ENCODE data around the gene MROH9.

MROH9 gene

DNA sequence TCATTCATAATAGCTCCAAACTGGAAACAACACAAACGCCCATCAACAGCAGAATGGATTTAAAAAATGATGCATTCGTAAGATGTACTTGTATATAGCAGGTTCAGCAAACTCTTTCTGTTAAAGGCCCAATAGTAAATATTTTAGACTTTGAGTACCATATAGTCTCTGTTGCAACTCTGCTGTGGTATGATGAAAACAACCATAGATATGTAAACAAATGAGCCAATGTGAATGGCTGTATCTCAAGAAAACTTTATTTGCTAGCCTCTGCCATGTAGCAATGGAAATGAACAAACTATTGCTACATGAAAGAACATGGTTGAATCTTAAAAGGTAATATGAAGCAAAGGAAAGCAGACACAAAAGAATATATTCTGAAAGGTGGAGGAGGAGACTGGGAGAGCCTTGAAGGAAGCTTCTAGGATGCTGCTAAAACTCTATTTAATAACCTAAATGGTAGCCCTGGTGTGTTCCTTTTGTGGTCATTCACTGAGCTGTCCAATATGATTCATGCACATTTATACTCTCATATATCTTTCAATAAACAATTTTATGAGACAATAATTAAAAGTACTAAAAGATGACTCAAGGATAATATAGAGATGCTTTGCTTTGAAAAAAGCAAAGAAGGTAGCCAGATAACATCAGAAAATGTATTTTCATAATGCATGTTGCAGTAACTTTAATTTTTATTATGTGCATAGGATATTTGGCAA is 126.2 kb downstream of the MROH9 start:
- TF ChIP-seq, protein P1, sequence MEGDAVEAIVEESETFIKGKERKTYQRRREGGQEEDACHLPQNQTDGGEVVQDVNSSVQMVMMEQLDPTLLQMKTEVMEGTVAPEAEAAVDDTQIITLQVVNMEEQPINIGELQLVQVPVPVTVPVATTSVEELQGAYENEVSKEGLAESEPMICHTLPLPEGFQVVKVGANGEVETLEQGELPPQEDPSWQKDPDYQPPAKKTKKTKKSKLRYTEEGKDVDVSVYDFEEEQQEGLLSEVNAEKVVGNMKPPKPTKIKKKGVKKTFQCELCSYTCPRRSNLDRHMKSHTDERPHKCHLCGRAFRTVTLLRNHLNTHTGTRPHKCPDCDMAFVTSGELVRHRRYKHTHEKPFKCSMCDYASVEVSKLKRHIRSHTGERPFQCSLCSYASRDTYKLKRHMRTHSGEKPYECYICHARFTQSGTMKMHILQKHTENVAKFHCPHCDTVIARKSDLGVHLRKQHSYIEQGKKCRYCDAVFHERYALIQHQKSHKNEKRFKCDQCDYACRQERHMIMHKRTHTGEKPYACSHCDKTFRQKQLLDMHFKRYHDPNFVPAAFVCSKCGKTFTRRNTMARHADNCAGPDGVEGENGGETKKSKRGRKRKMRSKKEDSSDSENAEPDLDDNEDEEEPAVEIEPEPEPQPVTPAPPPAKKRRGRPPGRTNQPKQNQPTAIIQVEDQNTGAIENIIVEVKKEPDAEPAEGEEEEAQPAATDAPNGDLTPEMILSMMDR (IDR thresholded peaks at IDR 0.05; ENCODE audit: control insufficient read depth, insufficient read depth, low read depth, low read length, missing control alignments) = no peak
- H3K4me3 ChIP-seq (ENCODE audit: control insufficient read depth, low read depth, low read length) = no peak overlapping the region

DNA sequence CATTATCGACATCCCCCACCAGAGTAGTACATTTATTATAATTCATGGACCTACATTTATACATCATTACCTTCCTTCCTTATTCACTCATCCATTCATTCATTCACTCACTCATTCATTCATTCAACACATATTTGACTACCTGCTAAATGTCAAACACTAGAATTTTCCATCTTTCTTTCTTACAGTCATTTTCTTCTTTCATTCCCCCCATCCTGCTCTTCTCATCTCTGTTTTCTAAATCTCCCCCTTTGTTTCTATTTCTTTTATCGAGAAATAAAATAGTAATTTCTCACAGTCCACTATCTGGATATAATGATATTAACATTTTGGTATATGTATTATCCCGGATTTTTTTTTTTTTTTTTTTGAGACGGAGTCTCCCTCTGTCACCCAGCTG is 127.6 kb downstream of the MROH9 start:
- H3K4me3 ChIP-seq (ENCODE audit: control insufficient read depth, low read depth, low read length) = no peak overlapping the region
- TF ChIP-seq, protein P1 (IDR thresholded peaks at IDR 0.05; ENCODE audit: control insufficient read depth, insufficient read depth, low read depth, low read length, missing control alignments) = no peak
- no peak for DNase-seq (ENCODE audit: low read depth)

More for the DNA sequence above, 126.2 kb downstream of the MROH9 start:
- no peak for DNase-seq (ENCODE audit: low read depth)

DNA sequence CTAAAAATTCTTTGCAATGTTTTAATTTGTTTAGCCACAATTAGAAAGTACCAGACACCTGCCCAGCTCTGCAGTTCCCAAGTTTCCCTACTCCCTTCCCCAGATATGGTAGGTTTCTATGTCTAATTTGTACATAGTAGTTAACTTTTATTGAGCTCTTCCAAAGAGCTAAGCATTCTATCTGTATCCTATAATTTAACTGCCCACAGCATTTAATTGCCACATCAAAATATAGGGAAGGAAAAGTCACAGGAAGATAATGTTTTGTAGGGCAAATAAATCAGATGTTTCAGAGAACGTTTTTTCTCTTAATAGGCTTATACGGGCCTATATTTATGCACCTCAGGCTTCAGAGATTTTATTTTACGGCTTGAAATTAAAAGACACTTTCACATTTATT is 139.7 kb downstream of the MROH9 start:
- H3K4me3 ChIP-seq (ENCODE audit: control insufficient read depth, low read depth, low read length) = no peak overlapping the region
- no peak for DNase-seq (ENCODE audit: low read depth)
- TF ChIP-seq, protein P1 (IDR thresholded peaks at IDR 0.05; ENCODE audit: control insufficient read depth, insufficient read depth, low read depth, low read length, missing control alignments) = no peak

DNA sequence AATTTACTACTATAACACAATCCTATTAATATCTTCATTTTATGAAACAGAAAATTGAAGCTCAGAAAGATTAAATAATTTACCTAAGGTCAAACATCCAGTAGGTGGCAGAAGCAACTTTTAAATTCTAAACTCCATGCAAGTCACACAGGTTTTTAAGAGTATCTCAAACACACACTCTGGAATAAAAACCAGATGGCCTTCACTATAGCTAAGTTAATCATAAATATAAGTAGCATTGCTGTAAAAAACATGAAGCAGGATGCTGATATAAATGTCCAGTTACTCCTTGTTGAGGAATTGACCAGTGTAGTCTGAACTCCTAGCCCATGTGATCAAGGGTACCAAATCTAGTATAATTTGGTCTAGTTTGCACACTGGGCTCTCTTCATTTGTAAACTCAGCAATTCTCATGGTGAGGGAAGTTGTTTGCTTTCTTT is 146.0 kb downstream of the MROH9 start:
- peak; percentile 33 for DNase-seq (ENCODE audit: low read depth)
- TF ChIP-seq, protein P1 (IDR thresholded peaks at IDR 0.05; ENCODE audit: control insufficient read depth, insufficient read depth, low read depth, low read length, missing control alignments) = peak; percentile 40
- no peak overlapping the region for H3K4me3 ChIP-seq (ENCODE audit: control insufficient read depth, low read depth, low read length)

DNA sequence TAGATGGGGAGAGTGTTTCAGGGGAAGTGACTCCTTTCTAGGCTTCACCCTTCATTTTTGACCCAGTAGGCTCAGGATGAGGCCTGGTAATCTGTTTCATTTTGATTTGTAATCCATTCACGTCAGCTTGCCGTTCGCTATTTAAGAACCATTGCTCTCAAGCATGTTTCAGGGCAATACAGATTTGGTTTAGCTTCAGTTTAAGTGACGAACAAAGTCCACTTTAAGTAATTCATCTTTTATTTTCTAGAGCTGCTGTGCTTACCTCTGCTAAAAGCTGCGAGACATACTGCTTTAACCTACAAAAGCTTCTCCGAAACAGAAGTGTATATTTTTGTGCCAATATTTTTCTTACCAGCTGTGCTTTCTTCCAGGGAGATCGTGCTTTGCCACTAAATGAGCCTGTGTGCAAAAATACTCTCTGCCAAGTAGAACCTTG is 146.4 kb downstream of the MROH9 start:
- DNase-seq (ENCODE audit: low read depth) = no peak
- no peak overlapping the region for H3K4me3 ChIP-seq (ENCODE audit: control insufficient read depth, low read depth, low read length)
- TF ChIP-seq, protein P1 (IDR thresholded peaks at IDR 0.05; ENCODE audit: control insufficient read depth, insufficient read depth, low read depth, low read length, missing control alignments) = no peak

DNA sequence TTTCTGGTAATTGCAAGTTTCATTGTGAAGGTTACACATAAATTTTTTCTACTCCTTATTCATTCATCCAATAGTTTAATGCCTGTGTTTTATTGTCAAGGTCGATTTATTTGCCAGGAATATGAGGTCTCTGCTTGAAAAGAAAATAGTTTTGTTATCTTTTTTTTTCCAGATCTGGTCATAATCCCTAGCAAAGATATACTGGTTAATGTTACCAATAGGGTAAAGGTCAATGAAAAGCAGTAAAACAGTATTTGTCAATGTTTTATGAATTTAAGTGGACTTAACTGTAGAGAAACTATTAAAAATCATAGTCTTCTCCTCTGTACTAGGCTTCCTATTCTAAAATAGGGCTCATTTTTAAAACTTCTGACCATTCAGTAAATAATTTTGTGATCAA is 147.3 kb downstream of the MROH9 start:
- no peak overlapping the region for H3K4me3 ChIP-seq (ENCODE audit: control insufficient read depth, low read depth, low read length)
- no peak for DNase-seq (ENCODE audit: low read depth)
- TF ChIP-seq, protein P1 (IDR thresholded peaks at IDR 0.05; ENCODE audit: control insufficient read depth, insufficient read depth, low read depth, low read length, missing control alignments) = no peak
